Upper lobe of left lung (tissue), 4 donors: ENCODE measurements around the gene COL27A1.

ENCODE experiments used
- CTCF ChIP-seq, 6 experiments: fragments of 450-650 bp in 4 of 6; fragments of 200-600 bp in 2 of 6; sonication (generic) in 2 of 6; IDR thresholded peaks; one replicate each; pipeline ENCODE4 v1.5.1; 2016 to 2019; ENCODE audit warnings: antibody characterized with exemption in 6 of 6
- POLR2A ChIP-seq, 4 donors: fragments of 450-650 bp; IDR thresholded peaks; one replicate each; pipeline ENCODE4 v1.5.1; 2016 to 2017; ENCODE audit warnings: antibody characterized with exemption in 4 of 4, mild to moderate bottlenecking in 2 of 4
- POLR2AphosphoS5 ChIP-seq, 2 donors: sonication (generic); formaldehyde crosslinking; IDR thresholded peaks; one replicate each; pipeline ENCODE4 v1.5.1; 2017; ENCODE audit warnings: antibody characterized with exemption in 2 of 2

- TF ChIP-seq CTCF (IDR thresholded peaks at IDR 0.05) = no peak
- no peak for TF ChIP-seq POLR2AphosphoS5 (IDR thresholded peaks at IDR 0.05)
- TF ChIP-seq POLR2A (IDR thresholded peaks at IDR 0.05) = no peak
These were observed 180.4 kb downstream of the COL27A1 start for GRCh38 chr9:114335745-114336144.
